Renal cortical epithelial cell (primary cell): Measurements from ENCODE around the gene ZBTB16. TPM values are rescaled to one million over a fixed set of nuclear protein-coding genes. Genes with fewer than 3 reads are reported as not detected.

Source experiments
- total RNA-seq: library from RNA; depleted of rRNA; stranded (reverse); fragments of >200 nt; gene quantifications from 2 replicates; pipeline ENCODE4 v1.2.3, GENCODE V29; 2014

ZBTB16 gene
- total RNA-seq, 1 donor from 2014 or later: 53.7 TPM

Other genes with a start within 250 kb of the ZBTB16 start
- gene USP28, start 184.1 kb upstream of the ZBTB16 start, total RNA-seq: 19.8 and 39.4 TPM in 2 replicates
- not detected in 2 replicates for gene HTR3B, start 154.9 kb upstream of the ZBTB16 start, total RNA-seq
- gene HTR3A, start 84.6 kb upstream of the ZBTB16 start, total RNA-seq: 0.35 TPM in 2 replicates
- 1,571 and 2,593 TPM in 2 replicates for gene NNMT, start 236.7 kb downstream of the ZBTB16 start, total RNA-seq